Epidermal melanocyte (primary cell): ENCODE data around the gene POLD2.
A peak's percentile ranks its signal among the peaks of the same experiment; 100 is the strongest.

Experiments
- DNase-seq: peaks from one replicate; pipeline ENCODE4 v3.0.0; 2011; ENCODE audit warnings: low spot score; ENCODE audit not compliant: insufficient read length

The POLD2 gene

DNA sequence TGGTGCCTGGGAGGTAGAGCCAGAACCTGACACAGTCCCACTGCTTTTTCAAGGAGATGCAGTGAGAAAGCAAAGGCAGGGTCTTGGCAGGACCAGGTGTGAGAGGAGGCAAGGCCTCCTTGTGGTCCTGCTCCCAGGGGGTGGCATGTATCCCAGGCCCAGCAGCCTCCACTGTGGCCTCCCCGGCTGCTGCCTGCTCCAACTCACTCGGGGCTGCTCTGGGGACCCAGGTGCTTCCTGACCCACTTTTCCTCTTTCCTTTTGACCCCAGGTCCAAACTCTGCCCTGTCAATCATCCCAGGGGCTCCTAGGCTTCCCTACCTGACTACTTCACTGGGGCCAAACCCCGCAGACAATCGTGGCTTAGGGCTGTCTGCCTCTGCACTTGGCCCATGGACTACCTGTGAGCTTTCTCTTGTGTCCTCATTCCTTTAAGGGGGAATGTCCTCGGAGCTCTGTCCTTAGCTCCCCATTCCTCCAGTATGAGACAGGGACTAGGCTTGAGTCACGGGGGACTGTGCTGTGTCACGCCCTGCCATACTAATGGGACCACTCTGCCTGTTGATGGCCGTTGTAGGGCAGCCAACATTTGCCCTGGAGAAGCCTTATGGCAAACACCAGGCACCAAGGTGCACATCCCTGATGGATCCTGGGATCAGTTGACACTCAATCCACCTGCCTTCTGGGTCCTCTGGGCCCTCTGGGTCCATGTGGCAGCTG is 20.3 kb downstream of the POLD2 start:
- DNase-seq = no peak

DNA sequence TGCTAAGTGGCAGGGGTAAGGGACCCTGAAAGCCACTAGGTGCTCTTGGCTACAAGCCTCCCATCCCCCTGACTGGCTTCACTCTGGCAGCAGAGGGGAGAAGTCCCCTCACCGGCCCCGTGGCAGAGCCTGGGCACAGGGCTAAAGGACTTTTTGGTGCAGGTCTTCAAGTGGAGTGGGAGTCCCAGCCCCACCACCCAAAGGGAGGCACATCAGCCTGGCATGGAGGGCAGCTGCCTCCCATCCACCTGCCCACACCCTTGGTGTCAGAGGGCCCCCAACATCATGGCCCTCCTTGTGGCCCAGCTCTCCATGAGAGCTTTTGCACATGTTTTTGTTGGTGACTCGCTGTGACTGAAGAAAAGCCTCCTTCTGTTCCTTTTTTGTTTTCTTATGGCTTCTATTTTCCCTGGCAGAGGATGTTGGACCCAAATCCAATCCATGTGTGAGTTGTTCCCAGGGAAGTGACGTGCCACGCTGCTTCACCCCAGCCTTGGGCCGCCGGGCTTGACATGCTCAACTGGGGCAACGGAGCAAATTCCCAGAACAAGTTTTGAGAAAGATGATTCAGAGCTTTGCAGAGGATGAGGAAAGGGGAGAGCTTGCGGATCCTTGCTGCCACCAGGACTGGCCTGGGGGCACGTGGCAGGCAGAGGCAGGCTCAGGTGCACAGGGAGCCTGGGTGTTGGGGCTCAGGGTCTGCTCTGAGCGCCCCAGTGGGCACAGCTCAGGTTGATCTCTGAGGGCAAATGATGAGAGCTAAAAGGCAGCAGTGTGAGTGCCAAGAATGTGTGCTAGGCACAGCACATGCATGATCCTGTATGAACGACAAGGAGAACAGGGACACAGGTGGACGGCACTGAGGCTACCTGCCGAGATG is 21.1 kb downstream of the POLD2 start:
- peak; percentile 59 for DNase-seq

DNA sequence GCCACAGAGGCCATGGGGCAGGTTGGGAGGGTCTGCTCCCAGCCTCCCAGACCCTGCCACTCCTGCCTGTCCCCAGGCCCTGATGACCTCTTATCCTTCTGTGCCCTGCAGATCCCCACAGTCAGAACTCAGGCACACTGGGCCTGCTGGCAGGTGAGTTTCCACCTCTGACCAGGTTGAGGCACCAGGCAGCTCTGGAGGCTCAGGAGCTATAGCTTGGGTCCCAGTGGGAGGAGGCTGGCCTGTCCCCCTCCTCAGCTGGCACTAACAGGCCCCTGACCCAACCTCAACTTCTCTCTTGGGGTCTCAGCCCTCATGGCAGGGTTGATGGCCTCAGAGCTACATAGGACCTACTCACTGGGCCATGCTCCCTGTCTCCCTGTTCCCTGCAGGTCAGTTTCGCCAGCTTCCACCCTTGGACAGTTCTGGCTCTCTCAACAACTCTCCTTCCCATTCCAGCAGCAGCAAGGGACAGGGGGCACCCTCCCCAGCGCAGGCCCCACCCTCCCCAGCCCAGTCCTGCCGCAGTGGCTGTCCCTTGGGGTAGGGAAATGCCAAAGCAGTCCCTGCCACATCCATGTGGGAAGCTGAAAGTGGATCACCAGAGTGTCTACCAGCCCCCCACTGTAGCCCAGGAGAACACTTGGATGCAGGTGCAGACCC is 21.9 kb downstream of the POLD2 start:
- no peak for DNase-seq

DNA sequence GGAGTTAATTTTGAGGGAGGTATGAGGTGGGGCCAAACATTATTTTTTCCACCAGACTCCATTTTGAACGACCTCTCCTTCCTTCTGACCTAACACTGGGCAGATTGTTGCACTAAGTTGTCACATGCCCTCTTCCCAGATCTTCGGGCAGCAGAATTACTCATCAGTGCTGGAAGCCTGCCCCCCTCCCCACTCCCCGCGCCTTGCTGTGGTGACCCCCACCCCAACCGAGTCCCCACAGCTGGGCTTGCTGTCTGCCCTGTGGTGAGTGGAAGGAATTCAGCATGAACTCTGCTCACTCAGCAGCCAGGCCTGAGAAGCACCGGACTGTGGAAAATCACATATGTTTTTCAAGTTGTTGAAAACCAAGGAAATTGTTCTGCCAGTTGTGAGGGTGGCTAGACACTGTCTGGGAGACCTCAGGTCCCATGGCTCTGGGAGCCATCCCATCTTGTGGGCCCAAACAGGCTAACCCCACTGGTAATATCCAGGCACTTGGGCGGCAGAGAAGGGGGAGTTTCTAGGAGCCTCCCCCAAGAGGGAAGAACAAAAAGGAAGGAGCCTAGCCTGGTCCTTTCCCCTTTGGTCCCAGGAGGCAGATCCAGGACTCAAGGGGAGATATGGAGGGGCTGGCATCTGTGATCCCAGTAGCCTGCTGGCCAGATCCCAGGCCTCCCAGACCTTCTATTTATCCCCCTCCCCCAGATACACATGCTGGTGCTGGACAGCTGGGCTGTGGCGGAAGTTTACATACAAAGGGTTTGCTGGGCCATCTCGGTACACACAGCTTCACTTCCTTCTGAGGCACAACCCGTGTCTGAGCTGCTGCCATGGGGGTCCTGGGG is 22.7 kb downstream of the POLD2 start:
- DNase-seq = peak; percentile 82

DNA sequence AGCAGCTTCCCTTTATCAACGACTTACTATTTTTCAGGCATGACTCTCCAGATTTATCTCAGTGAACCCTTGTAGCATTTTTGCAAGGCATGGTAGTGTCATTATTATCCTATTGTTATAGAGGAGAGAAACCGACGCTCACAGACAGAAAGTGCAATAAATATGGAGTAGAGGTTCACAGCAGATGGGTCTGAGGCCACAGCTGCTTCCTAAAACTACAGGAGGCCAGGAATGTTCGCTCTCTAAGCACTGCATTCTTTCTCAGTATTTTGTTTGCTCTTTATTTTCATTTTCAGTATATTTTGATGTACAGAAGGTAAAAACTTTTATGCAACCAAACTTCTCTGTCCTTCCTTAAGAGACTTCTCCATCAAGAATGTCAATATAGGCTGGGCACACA is 23.7 kb downstream of the POLD2 start:
- no peak for DNase-seq

DNA sequence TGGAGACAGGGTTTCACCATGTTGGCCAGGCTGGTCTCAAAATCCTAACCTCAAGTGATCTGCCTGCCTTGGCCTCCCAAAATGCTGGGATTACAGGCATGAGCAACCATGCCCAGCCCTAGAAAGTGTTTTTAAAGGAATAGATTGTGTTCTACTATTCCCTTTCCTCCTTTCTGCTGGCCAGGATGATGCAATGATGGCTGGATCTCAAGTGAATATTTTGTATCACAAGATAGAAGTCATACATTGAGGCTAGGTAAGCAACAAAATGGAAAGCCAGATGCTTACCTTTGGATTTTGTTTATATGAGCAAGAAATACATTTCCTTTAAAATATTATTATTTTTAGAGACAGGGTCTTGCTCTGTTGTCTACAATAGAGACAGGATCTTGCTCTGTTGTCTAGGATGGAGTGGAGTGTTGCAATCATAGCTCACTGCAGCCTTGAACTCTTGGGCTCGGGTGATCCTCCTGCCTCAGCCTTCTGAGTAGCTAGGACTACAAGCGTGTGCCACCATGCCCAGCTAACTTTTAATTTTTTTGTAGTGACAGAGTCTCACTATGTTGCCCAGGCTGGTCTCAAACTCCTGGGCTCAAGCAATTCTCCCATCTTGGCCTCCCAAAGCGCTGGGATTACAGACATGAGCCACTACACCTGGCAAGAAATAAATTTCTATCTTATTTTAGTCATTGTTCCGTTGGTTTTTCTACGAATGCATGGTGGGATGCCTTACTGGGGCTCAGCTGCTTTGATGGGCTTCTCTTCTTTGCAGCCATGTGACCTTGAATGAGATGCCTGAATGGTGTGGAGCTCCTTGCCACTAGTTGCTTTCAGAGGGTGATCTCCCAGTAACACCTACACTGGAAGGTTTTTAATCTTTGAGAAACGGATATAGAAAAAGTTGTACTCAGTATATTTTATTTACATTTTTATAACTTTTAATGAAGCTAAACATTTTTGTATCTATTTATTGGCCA is 25.0 kb downstream of the POLD2 start:
- no peak for DNase-seq

DNA sequence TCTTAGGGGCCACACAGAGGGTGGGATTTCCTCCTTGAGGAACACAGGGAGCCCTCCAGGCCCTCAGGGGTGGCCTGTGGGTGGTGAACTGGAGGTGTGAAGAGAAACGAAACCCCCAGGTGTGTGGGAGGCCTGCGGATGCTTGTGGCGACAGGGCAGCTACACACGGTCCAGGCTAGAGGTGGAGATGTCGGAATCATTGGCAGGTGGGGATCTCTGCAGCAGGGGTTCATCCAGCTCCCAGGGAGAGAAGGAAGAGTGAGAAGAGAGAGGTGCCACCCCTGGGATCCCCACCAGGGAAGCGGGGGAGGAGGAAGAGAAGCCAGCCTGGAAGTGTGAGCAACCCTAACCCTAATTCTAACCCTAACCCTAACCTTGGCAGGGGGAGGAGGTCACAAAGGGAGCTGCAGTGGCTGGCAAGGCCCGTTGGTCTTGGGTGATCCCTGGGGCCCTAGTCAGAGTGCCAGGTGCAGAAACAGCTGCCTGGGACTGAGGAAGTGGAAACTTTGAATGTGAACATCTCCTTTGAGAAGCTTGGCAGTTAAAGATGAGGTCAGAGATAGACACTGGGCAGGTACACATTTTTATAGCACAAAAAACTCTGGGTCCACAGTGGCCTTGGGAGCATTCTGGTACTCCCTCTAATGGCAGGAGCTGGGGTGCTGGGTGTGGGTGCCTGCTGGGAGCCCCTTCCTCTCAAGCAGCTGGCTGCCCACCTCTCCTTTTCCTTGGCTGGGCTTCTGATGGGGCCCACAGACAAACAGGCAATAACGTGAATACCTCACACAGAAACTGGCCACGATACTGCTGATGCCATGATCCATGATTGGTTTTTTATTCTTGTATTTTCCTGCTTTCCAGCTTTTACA is 26.1 kb downstream of the POLD2 start:
- DNase-seq = no peak

GRCh38 chr7:44096326-44096881 is 26.9 kb downstream of the POLD2 start:
- no peak for DNase-seq

GRCh38 chr7:44095781-44096180 is 27.6 kb downstream of the POLD2 start:
- DNase-seq = no peak

DNA sequence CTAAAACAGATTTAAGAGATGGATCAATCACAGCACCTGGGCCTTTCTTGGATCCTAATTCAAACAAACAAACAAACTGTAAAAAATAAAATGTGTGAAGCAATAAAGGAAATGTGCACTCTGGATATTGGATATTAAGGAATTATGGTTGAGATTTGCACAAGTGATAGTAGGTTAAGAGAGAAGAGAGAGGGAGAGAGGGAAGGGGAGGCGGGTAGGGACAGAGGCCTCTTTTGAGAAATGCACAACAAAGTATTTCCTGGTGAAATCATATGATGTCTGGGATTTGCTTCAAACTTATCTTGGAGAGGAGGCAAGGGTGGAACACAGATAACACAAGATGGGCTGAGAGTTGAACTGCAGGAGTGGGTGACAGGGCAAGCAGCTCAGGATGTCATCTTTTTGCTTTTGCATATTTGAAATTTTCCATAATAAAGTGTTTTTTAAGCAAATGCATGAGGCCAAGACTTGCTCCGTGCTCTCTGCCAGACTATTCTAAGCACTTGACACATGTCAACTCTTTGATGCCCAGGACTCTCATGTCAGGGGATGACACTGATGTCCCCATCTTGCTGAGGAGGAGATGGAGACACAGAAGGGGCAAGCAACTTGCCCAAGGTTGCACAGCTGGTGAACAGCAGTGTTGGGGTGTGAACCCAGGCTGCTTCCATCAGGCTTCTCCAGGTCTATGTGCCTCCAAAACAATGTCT is 28.3 kb downstream of the POLD2 start:
- DNase-seq = peak; percentile 57

- DNase-seq = no peak
Observed at GRCh38 chr7:44094365-44094764, 29.0 kb downstream of the POLD2 start.

GRCh38 chr7:44093102-44093641 is 30.2 kb downstream of the POLD2 start:
- no peak for DNase-seq

DNA sequence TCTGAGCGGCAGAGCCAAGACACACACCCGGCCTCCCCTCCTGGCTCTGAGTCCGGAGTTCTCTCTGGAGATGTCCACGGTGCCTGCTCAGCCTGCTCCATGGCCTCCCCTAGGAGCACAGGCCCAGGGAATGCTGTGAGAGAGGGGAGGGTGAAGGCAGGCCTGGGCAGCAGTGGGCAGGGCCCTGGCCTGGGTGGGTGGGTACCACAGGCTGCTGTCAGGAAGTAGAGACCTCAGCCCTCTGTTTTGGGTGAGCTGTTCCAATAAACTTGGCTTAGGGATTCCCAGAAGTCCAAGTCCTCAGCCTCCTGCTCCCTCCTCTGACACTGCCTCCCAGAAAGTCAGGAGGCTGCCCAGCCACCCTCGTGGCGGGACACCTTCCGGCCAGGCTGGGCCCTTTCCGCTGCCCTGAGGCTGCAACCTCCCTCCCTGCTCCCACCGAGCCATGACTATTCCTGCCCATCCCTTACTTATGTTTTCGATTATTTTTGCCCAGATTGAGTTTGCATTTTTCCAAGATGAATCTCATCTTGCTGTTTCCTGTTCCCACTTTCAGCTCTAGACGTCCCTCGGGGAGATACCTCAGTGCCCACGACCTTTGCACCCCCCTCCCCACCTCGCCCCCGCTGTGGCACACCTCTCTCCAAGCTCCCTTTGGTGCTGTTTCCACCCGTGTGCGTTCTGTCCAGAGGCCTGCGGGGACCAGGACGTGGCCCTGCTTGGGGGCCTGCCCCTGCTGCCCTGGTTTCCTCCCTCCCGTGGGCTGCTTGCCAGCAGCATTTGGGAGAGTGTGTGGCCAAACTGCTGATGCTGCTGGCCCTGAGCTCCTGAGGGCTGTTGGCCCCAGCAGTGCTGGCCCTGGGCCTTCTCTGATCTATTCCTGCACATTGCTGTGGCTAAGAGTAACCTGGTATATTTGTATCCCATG is 35.2 kb downstream of the POLD2 start:
- peak; percentile 28 for DNase-seq

GRCh38 chr7:44086627-44087026 is 36.7 kb downstream of the POLD2 start:
- DNase-seq = no peak

- DNase-seq = no peak
Observed at GRCh38 chr7:44085546-44085945, 37.8 kb downstream of the POLD2 start.

- no peak for DNase-seq
Observed at GRCh38 chr7:44084701-44085100, 38.6 kb downstream of the POLD2 start.

GRCh38 chr7:44083796-44084195 is 39.6 kb downstream of the POLD2 start:
- DNase-seq = no peak
